Stomach (tissue), 9 donors: ENCODE data around the gene GTPBP2. TPM values are rescaled to one million over a fixed set of nuclear protein-coding genes. Genes with fewer than 3 reads are reported as not detected.
"Not testable (repeated sequence)": the region's sequence is repeated elsewhere in the genome, so short reads cannot be mapped to it uniquely, and the experiment has no call there.

ENCODE experiments used
- DNase-seq, 2 donors: peaks; one replicate each; pipeline versions ENCODE4 v3.0.0 to v3.0.0-alpha.2; 2013 to 2019
- H3K27ac ChIP-seq, 5 donors: fragments of 200-600 bp in 4 of 5; sonication (generic) in 4 of 5; one replicate each; pipeline ENCODE4 v1.5.1; 2013 to 2019; ENCODE audit warnings: mild to moderate bottlenecking in 1 of 5, moderate library complexity in 1 of 5
- H3K27me3 ChIP-seq, 3 donors: fragments of 200-600 bp; sonication (generic); one replicate each; pipeline ENCODE4 v1.5.1; 2017 to 2019; ENCODE audit warnings: mixed run types in 1 of 3
- H3K36me3 ChIP-seq, 4 donors: fragments of 200-600 bp; sonication (generic); 1 replicate in 3 of 4; 2 replicates in 1 of 4; pipeline ENCODE4 v1.5.1; 2016 to 2019
- H3K4me1 ChIP-seq, 4 donors: fragments of 200-600 bp; sonication (generic); one replicate each; pipeline ENCODE4 v1.5.1; 2016 to 2019
- H3K4me3 ChIP-seq, 4 donors: fragments of 200-600 bp; sonication (generic) in 3 of 4; one replicate each; pipeline ENCODE4 v1.5.1; 2016 to 2019; ENCODE audit warnings: mild to moderate bottlenecking in 1 of 4
- H3K9me3 ChIP-seq, 4 donors: fragments of 200-600 bp; sonication (generic); one replicate each; pipeline ENCODE4 v1.5.1; 2016 to 2019
- CTCF ChIP-seq, 7 experiments: fragments of 450-650 bp in 4 of 7; fragments of 200-600 bp in 3 of 7; sonication (generic) in 3 of 7; IDR thresholded peaks; one replicate each; pipeline ENCODE4 v1.5.1; 2016 to 2019; ENCODE audit warnings: antibody characterized with exemption in 7 of 7, control low read depth in 2 of 7, mild to moderate bottlenecking in 1 of 7
- EP300 ChIP-seq: sonication (generic); formaldehyde crosslinking; IDR thresholded peaks from one replicate; pipeline ENCODE4 v1.6.1; 2017; ENCODE audit warnings: antibody characterized with exemption
- POLR2A ChIP-seq, 4 donors: fragments of 450-650 bp; IDR thresholded peaks; one replicate each; pipeline ENCODE4 v1.6.1; 2016; ENCODE audit warnings: antibody characterized with exemption in 4 of 4, control low read depth in 2 of 4, mild to moderate bottlenecking in 1 of 4, moderate library complexity in 1 of 4
- POLR2AphosphoS5 ChIP-seq, 3 donors: sonication (generic); formaldehyde crosslinking; IDR thresholded peaks; one replicate each; pipeline ENCODE4 v1.6.1; 2016; ENCODE audit warnings: antibody characterized with exemption in 3 of 3
- WGBS, 5 donors: extraction: QIAGEN DNeasy Blood & Tissue Kit in 3 of 5; methylation state at CpG; one replicate each; pipeline versions ENCODE4 v1.1.5 to v1.1.7; 2013 to 2018; 5-methylcytosine and 5-hydroxymethylcytosine counted together
- intact Hi-C: fragments of 100-400 bp; cut with DNase I; formaldehyde crosslinking; loops from one replicate; pipeline ENCODE4 v1.15.1; 2023; ENCODE audit warnings: low total_unique reads
- polyA plus RNA-seq, 3 donors: library from polyadenylated mRNA; stranded (reverse); fragments of 200-250 nt; gene quantifications; one replicate each; pipeline ENCODE4 v1.2.3, GENCODE V29; 2013
- total RNA-seq, 5 donors: library from RNA; depleted of rRNA; stranded (reverse); fragments of >200 nt; gene quantifications; one replicate each; pipeline versions ENCODE4 v1.1.0 to v1.2.3, GENCODE V29; 2014 to 2016
- donor health status: healthy with polysubstance abuse.
- donor health status: Bipolar disorder and iron deficiency.
- donor health status: healthy.

GTPBP2 gene
- total and polyA plus RNA-seq, 8 donors: 26.3 to 83.8 (median 45.4) TPM

DNA sequence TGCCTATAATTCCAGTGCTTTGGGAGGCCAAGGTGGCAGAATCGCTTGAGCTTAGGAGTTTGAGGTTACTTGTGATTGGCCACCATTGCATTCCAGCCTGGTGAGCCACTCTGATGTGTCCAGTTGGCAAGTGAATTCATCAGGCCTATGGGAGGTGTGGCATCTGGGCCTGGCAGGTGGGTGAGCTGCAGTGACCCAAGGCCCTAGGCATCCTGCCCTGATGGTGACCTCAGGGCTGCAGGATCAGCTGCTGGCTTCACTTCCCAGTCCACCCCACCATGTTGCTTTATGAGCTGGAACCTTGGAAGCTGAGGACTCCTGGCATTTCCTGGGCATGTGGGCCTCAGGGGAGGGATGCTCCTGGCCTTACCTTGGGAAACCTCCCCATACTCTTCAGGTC lies 36.3 kb upstream of the GTPBP2 start:
- WGBS, 5 donors: 83 to 100% (median 91%) methylated on average over 1 of the region's 1 CpG
- no peak for TF ChIP-seq POLR2AphosphoS5 (IDR thresholded peaks at IDR 0.05)
- no peak for TF ChIP-seq CTCF (IDR thresholded peaks at IDR 0.05)
- TF ChIP-seq EP300: no peak
- no peak for TF ChIP-seq POLR2A (IDR thresholded peaks at IDR 0.05)
- Histone ChIP-seq H3K36me3 (peaks cover 0 to 3% (median 3%) of the 10 kb centered on the region in 4 donors), H3K27ac (no peak overlapping the region), H3K4me3 (no peak overlapping the region), H3K9me3 (no peaks in the 10 kb centered on the region), H3K4me1 (peaks cover 29 to 36% (median 34%) of the 10 kb centered on the region in 4 donors), H3K27me3 (no peaks in the 10 kb centered on the region)
- DNase-seq: no peak
- intact Hi-C loops: loop anchor here (5.0 to 10.0 kb wide), 2 partner anchors 99 to 412 kb away; no protein-coding TSS in a partner anchor

DNA sequence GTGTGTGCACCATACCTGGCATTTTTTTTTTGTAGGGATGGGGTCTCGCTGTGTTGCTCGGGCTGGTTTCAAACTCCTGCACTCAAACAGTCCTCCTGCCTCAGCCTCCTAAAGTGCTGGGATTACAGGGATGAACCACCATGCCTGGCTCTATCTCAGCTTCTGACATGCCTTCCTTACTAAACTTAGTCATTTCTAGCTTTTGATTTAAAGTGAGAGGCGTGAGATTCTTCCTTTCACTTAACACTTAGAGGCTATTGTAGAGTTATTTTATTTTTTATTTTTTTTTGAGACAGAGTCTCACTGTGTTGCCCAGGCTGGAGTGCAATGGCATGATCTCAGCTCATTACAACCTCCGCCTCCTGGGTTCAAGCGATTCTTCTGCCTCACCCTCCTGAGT lies 33.9 kb upstream of the GTPBP2 start:
- H3K27me3 ChIP-seq, H3K9me3 ChIP-seq, H3K27ac ChIP-seq, DNase-seq, H3K4me3 ChIP-seq, H3K36me3 ChIP-seq: not testable (repeated sequence)
- intact Hi-C loops: loop anchor here (10.0 kb wide), 1 partner anchor 102 kb away; no protein-coding TSS in a partner anchor
- H3K4me1 ChIP-seq: peaks cover 9 to 11% (median 11%) of the 10 kb centered on the region in 4 donors
- 87 to 94% (median 92%) methylated on average over 5 of the region's 5 CpGs for whole genome bisulfite sequencing, 5 donors

DNA sequence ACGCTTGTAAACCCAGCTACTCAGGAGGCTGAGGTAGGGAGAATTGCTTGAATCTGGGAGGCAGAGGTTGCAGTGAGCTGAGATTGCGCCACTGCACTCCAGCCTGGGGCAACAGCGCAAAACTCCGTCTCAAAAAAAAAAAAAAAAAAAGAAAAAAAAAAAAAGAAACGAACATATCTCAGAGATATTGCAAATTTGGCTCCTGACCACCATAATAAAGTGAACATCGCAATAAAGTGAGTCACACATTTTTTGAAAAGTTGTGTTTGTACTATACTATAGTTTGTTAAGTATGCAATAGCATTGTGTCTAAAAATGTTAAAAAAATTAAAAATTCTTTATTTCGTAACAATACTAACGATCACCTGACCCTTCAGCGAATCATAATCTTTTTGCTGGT lies 29.1 kb upstream of the GTPBP2 start:
- 90 to 94% (median 91%) methylated on average over 7 to 9 of the region's 9 CpGs for whole genome bisulfite sequencing, 5 donors
- Histone ChIP-seq H3K9me3 (no peaks in the 10 kb centered on the region), H3K27ac (no peak overlapping the region), H3K4me1 (no peaks in the 10 kb centered on the region), H3K27me3 (no peaks in the 10 kb centered on the region), H3K36me3 (no peaks in the 10 kb centered on the region), H3K4me3 (no peak overlapping the region)
- intact Hi-C loops: no loop called here
- TF ChIP-seq POLR2A (IDR thresholded peaks at IDR 0.05): no peak
- no peak for TF ChIP-seq EP300
- TF ChIP-seq POLR2AphosphoS5 (IDR thresholded peaks at IDR 0.05): no peak
- no peak for DNase-seq

DNA sequence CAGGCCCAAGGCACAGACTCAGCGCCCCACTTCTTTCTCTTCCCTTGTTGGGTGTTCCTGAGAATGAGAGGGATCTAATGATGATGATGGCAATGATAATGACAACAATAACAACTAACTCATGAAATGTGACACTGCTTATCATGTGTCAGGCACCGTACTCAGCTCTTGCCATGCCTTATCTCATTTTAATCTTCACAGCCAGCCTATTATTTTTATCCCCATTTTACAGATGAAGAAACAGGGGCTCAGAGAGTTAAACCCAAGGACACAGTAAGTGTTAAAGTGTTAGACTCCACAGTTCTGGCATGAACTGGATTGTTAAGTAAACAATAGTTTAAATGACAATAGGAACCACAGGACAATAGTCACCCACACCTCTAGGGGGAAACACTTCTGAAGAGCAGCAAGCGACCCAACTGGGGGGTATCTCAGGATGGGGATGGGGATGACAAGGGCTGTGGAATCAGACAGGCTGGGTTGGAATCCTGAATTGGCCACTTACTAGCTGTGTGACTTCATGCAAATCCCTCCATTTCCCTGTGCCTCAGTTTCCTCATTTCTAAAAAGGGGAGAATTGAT lies 28.2 kb upstream of the GTPBP2 start:
- TF ChIP-seq POLR2A (IDR thresholded peaks at IDR 0.05) (no peak), CTCF (IDR thresholded peaks at IDR 0.05) (no peak), EP300 (no peak), POLR2AphosphoS5 (IDR thresholded peaks at IDR 0.05) (no peak)
- Histone ChIP-seq H3K36me3 (no peaks in the 10 kb centered on the region), H3K4me3 (no peak overlapping the region), H3K4me1 (no peaks in the 10 kb centered on the region), H3K27ac (no peak overlapping the region), H3K9me3 (no peaks in the 10 kb centered on the region), H3K27me3 (no peaks in the 10 kb centered on the region)
- DNase-seq: no peak
- intact Hi-C loops: no loop called here
- WGBS, 5 donors: 70 to 88% (median 78%) methylated on average over 3 of the region's 3 CpGs

GRCh38 chr6:43652822-43653221 lies 23.8 kb upstream of the GTPBP2 start:
- H3K9me3 ChIP-seq, H3K36me3 ChIP-seq, DNase-seq, H3K4me3 ChIP-seq, intact Hi-C loops, H3K4me1 ChIP-seq, H3K27ac ChIP-seq, H3K27me3 ChIP-seq: not testable (repeated sequence)
- WGBS, 5 donors: 92 to 96% (median 94%) methylated on average over 2 of the region's 2 CpGs

- Histone ChIP-seq H3K4me1 (peaks cover 8 to 17% (median 15%) of the 10 kb centered on the region in 4 donors), H3K9me3 (no peaks in the 10 kb centered on the region), H3K4me3 (no peak overlapping the region), H3K27me3 (no peaks in the 10 kb centered on the region), H3K36me3 (no peaks in the 10 kb centered on the region), H3K27ac (no peak overlapping the region)
- WGBS, 5 donors: 94 to 96% (median 94%) methylated on average over 2 of the region's 2 CpGs
- TF ChIP-seq POLR2A (IDR thresholded peaks at IDR 0.05) (no peak), EP300 (no peak), POLR2AphosphoS5 (IDR thresholded peaks at IDR 0.05) (no peak), CTCF (IDR thresholded peaks at IDR 0.05) (no peak)
- intact Hi-C loops: no loop called here
- no peak for DNase-seq
Observed at GRCh38 chr6:43648248-43648647, 19.2 kb upstream of the GTPBP2 start.
